Measurements from ENCODE around the gene USP3.
"Not testable (repeated sequence)": the region's sequence is repeated elsewhere in the genome, so short reads cannot be mapped to it uniquely, and the experiment has no call there.

USP3 gene

GRCh38 chr15:63597038-63597790 lies 92.8 kb downstream of the USP3 start, which contains the start of gene FBXL22:
Gene FBXL22 (plus strand): TSS chr15:63597387. CDS start chr15:63597393, 6 bp downstream.
- no peak for DNase-seq

GRCh38 chr15:63597821-63598220 lies 93.4 kb downstream of the USP3 start:
- DNase-seq, result no peak

- no peak for DNase-seq
These were observed 94.3 kb downstream of the USP3 start for GRCh38 chr15:63598473-63599400.

GRCh38 chr15:63599401-63600000 lies 95.1 kb downstream of the USP3 start:
- DNase-seq, result peak; percentile 22

GRCh38 chr15:63600001-63600615 lies 95.7 kb downstream of the USP3 start:
- DNase-seq, result no peak

- DNase-seq, result peak; percentile 83
These were observed 96.2 kb downstream of the USP3 start for GRCh38 chr15:63600616-63601025.

GRCh38 chr15:63601026-63601703 lies 96.8 kb downstream of the USP3 start:
- DNase-seq, result peak; percentile 50

GRCh38 chr15:63601704-63602185 lies 97.4 kb downstream of the USP3 start:
- DNase-seq, result no peak

GRCh38 chr15:63602595-63602994 lies 98.2 kb downstream of the USP3 start:
- DNase-seq, result no peak

- no peak for DNase-seq
These were observed 99.1 kb downstream of the USP3 start for GRCh38 chr15:63603516-63603915.

- DNase-seq, result no peak
These were observed 99.9 kb downstream of the USP3 start for GRCh38 chr15:63604281-63604680.

GRCh38 chr15:63605036-63605435 lies 100.6 kb downstream of the USP3 start:
- DNase-seq, result no peak

GRCh38 chr15:63605816-63606215 lies 101.4 kb downstream of the USP3 start:
- peak; percentile 35 for DNase-seq

GRCh38 chr15:63606308-63606707 lies 101.9 kb downstream of the USP3 start:
- no peak for DNase-seq

GRCh38 chr15:63608989-63609388 lies 104.6 kb downstream of the USP3 start:
- DNase-seq, result no peak

GRCh38 chr15:63609448-63609847 lies 105.1 kb downstream of the USP3 start:
- DNase-seq, result no peak

GRCh38 chr15:63610209-63610841 lies 105.9 kb downstream of the USP3 start:
- DNase-seq, result peak; percentile 43

- no peak for DNase-seq
These were observed 106.8 kb downstream of the USP3 start for GRCh38 chr15:63611177-63611576.

- no peak for DNase-seq
These were observed 107.9 kb downstream of the USP3 start for GRCh38 chr15:63612300-63612699.

GRCh38 chr15:63615935-63616334 lies 111.5 kb downstream of the USP3 start:
- DNase-seq, result no peak

GRCh38 chr15:63617147-63617546 lies 112.8 kb downstream of the USP3 start:
- DNase-seq, result not testable (repeated sequence)

GRCh38 chr15:63617627-63618026 lies 113.2 kb downstream of the USP3 start:
- DNase-seq, result not testable (repeated sequence)
